Keratinocyte (primary cell): ENCODE results near the gene B3GLCT. TPM values are rescaled to one million over a fixed set of nuclear protein-coding genes. Genes with fewer than 3 reads are reported as not detected.

Source experiments
- DNase-seq: peaks from one replicate; pipeline ENCODE4 v3.0.0-alpha.2; 2011; ENCODE audit warnings: low read depth, missing footprints, low spot score
- FAIRE-seq: peaks from 2 replicates; lab custom pipeline; 2011; peaks lifted over from hg19 to GRCh38; lab: Jason Lieb, UNC
- H2AFZ ChIP-seq: 2 replicates; pipeline ENCODE4 v1.6.0; 2012; ENCODE audit warnings: low read length, control low read depth, inconsistent platforms; ENCODE audit not compliant: control insufficient read depth
- H3K27ac ChIP-seq: 2 replicates; pipeline ENCODE4 v1.5.1; 2011; ENCODE audit warnings: low read length; ENCODE audit not compliant: control insufficient read depth, insufficient read depth
- H3K27me3 ChIP-seq: 3 replicates; pipeline ENCODE4 v1.6.0; 2011; ENCODE audit warnings: low read length; ENCODE audit not compliant: control insufficient read depth, insufficient read depth; ENCODE audit errors: extremely low read depth
- H3K36me3 ChIP-seq, 2 experiments: 2 replicates in 1 of 2; 3 replicates in 1 of 2; pipeline ENCODE4 v1.5.1; 2011; ENCODE audit warnings: low read length in 2 of 2, mild to moderate bottlenecking in 1 of 2; ENCODE audit not compliant: control insufficient read depth in 2 of 2, insufficient read depth in 2 of 2; ENCODE audit errors: extremely low read depth in 1 of 2
- H3K4me1 ChIP-seq: 3 replicates; pipeline ENCODE4 v1.5.1; 2011; ENCODE audit warnings: low read length; ENCODE audit not compliant: control insufficient read depth, insufficient read depth; ENCODE audit errors: extremely low read depth
- H3K4me2 ChIP-seq: 3 replicates; pipeline ENCODE4 v1.6.0; 2011; ENCODE audit warnings: low read depth, low read length; ENCODE audit not compliant: control insufficient read depth, insufficient read depth; ENCODE audit errors: extremely low read depth
- H3K4me3 ChIP-seq, 3 experiments: fragments of 200-600 bp in 1 of 3; sonication (generic) in 1 of 3; 2 replicates in 2 of 3; 3 replicates in 1 of 3; pipeline ENCODE4 v1.5.1; 2011 to 2016; ENCODE audit warnings: low read length in 3 of 3, mild to moderate bottlenecking in 3 of 3, control low read depth in 2 of 3, inconsistent platforms in 1 of 3, low read depth in 1 of 3, mixed read lengths in 1 of 3, mixed run types in 1 of 3, moderate library complexity in 1 of 3; ENCODE audit not compliant: control insufficient read depth in 2 of 3, insufficient read depth in 2 of 3; ENCODE audit errors: extremely low read depth in 1 of 3
- H3K79me2 ChIP-seq: 2 replicates; pipeline ENCODE4 v1.6.0; 2012; ENCODE audit warnings: low read length; ENCODE audit not compliant: control insufficient read depth, insufficient read depth
- H3K9ac ChIP-seq: 3 replicates; pipeline ENCODE4 v1.6.0; 2011; ENCODE audit warnings: low read length; ENCODE audit not compliant: control insufficient read depth, insufficient read depth; ENCODE audit errors: extremely low read depth
- H3K9me1 ChIP-seq: 3 replicates; pipeline ENCODE4 v1.6.0; 2011; ENCODE audit warnings: low read length; ENCODE audit not compliant: control insufficient read depth, insufficient read depth; ENCODE audit errors: extremely low read depth
- H3K9me3 ChIP-seq: 2 replicates; pipeline ENCODE4 v1.5.1; 2012; ENCODE audit warnings: low read depth, low read length; ENCODE audit not compliant: control insufficient read depth
- H4K20me1 ChIP-seq: 3 replicates; pipeline ENCODE4 v1.6.0; 2011; ENCODE audit warnings: low read length; ENCODE audit not compliant: control insufficient read depth, insufficient read depth; ENCODE audit errors: extremely low read depth
- EZH2 ChIP-seq: IDR thresholded peaks from one replicate; pipeline ENCODE4 v1.6.1; 2012; ENCODE audit warnings: inconsistent platforms, mild to moderate bottlenecking, low read length, moderate library complexity
- dilution Hi-C: fragments of 300-500 bp; cut with MboI; formaldehyde crosslinking; loops from one replicate; pipeline ENCODE4 v1.7.0; 2020; ENCODE audit warnings: low sequenced_read_pairs; ENCODE audit not compliant: extremely low pct_ligation_motif_present
- polyA plus RNA-seq, 5 experiments: library from polyadenylated mRNA; depleted of rRNA in 3 of 5; stranded (reverse) in 3 of 5; stranded (forward) in 1 of 5; unstranded in 1 of 5; fragments of >200 nt; gene quantifications; 1 replicate in 1 of 5; 2 replicates in 3 of 5; 3 replicates in 1 of 5; pipeline versions ENCODE4 v1.2.1 to v1.2.3, GENCODE V29; 2011 to 2012; ENCODE audit warnings: missing spikeins in 2 of 5, low read depth in 1 of 5, low replicate concordance in 1 of 5
- TF ChIP-seq, protein P1 (sequence below), 3 experiments: IDR thresholded peaks in 1 of 3; conservative IDR thresholded peaks in 1 of 3; optimal IDR thresholded peaks in 1 of 3; 2 replicates in 2 of 3; 3 replicates in 1 of 3; pipeline versions ENCODE3 to v1.5.1; 2011; ENCODE audit warnings: low read length in 3 of 3, mild to moderate bottlenecking in 3 of 3, moderate library complexity in 2 of 3, control low read depth in 1 of 3, inconsistent platforms in 1 of 3; ENCODE audit not compliant: insufficient read depth in 2 of 3; ENCODE audit errors: extremely low read depth in 1 of 3

B3GLCT gene
- polyA plus RNA-seq, 1 donor (not counting 4 experiments of a cell fraction or from before 2014, with no cell fraction given), result 4.4 TPM

DNA sequence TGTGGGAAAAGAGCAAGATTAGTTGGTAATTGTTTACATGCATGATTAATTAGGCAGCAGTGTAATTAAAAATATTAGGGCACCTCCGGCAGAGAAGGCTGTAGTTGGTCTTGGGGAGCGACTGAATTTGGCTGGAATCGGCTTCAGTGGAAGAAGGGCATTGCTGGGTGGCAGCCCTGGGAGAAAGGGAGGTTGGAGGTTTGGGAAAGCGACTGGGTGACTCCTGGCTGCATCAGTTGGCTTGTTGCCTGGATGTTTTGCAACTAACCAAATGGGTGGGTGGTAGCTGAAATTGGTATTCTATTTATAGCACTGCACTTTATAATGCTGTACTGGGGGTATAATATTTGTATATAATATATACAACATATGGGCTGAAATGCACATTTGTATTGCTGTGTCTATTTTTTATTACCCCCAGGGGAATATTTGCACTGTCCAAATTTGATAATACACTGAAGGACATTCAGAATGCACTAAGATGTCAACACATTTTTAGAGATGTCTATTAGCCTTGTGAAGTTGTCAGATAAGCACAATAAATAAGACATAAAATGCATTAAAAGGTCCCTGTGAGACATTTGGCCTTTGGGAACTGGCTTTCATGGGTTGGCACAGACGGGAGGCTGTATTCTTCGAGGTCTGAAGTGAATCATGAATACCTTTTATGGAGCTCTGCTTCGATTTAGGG, 1.7 kb downstream of the B3GLCT start:
- H3K27ac ChIP-seq, result no peak overlapping the region
- H3K4me1 ChIP-seq, result peaks cover 24% of the 10 kb centered on the region
- FAIRE-seq, result no peak
- H3K4me3 ChIP-seq, result peak overlapping the region in 2 of 3 experiments; percentile 68 to 72
- no peaks in the 10 kb centered on the region for H4K20me1 ChIP-seq
- no peaks in the 10 kb centered on the region for H3K36me3 ChIP-seq
- dilution Hi-C loops, result no loop called here
- no peaks in the 10 kb centered on the region for H3K9me3 ChIP-seq
- peak overlapping the region; percentile 77 for H3K9ac ChIP-seq
- H3K27me3 ChIP-seq, result no peaks in the 10 kb centered on the region
- H3K4me2 ChIP-seq, result peak overlapping the region; percentile 89
- no peak overlapping the region for H2AFZ ChIP-seq
- no peaks in the 10 kb centered on the region for H3K79me2 ChIP-seq
- TF ChIP-seq, protein P1, sequence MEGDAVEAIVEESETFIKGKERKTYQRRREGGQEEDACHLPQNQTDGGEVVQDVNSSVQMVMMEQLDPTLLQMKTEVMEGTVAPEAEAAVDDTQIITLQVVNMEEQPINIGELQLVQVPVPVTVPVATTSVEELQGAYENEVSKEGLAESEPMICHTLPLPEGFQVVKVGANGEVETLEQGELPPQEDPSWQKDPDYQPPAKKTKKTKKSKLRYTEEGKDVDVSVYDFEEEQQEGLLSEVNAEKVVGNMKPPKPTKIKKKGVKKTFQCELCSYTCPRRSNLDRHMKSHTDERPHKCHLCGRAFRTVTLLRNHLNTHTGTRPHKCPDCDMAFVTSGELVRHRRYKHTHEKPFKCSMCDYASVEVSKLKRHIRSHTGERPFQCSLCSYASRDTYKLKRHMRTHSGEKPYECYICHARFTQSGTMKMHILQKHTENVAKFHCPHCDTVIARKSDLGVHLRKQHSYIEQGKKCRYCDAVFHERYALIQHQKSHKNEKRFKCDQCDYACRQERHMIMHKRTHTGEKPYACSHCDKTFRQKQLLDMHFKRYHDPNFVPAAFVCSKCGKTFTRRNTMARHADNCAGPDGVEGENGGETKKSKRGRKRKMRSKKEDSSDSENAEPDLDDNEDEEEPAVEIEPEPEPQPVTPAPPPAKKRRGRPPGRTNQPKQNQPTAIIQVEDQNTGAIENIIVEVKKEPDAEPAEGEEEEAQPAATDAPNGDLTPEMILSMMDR (optimal IDR thresholded peaks at IDR 0.05 in 1 of 3, IDR thresholded peaks at IDR 0.05 in 1 of 3, conservative IDR thresholded peaks at IDR 0.05 in 1 of 3; ENCODE audit: extremely low read depth in 1 of 3, insufficient read depth in 2 of 3, low read length in 3 of 3), result no peak
- TF ChIP-seq EZH2, result no peak
- H3K9me1 ChIP-seq, result no peaks in the 10 kb centered on the region
- no peak for DNase-seq

DNA sequence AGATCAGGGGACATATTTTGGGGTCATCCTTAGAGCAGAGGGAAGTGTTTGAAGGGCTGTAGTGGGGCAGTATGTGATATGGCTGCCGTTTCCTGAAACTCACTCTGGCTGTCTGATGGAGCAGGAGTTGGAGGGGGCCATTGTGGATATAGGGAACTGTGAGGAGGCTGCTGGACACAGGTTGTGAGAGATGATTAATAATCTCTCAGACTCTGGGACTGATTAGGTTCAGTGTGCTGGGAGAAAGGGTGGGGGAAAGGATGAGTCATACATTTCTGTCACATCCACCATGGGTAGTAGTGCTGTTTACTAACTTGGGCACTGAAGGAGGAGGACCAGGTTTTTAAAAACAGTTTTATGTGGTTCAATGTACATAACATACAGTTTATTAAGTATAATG, 4.8 kb downstream of the B3GLCT start:
- Histone ChIP-seq H3K9me3 (no peaks in the 10 kb centered on the region), H4K20me1 (no peaks in the 10 kb centered on the region), H3K9me1 (no peaks in the 10 kb centered on the region), H3K27ac (no peak overlapping the region), H3K4me1 (peaks cover 32% of the 10 kb centered on the region), H2AFZ (no peak overlapping the region), H3K36me3 (no peaks in the 10 kb centered on the region), H3K79me2 (no peaks in the 10 kb centered on the region), H3K27me3 (no peaks in the 10 kb centered on the region), H3K9ac (no peak overlapping the region), H3K4me3 (no peak overlapping the region), H3K4me2 (no peak overlapping the region)
- TF ChIP-seq, protein P1 (optimal IDR thresholded peaks at IDR 0.05 in 1 of 3, IDR thresholded peaks at IDR 0.05 in 1 of 3, conservative IDR thresholded peaks at IDR 0.05 in 1 of 3; ENCODE audit: extremely low read depth in 1 of 3, insufficient read depth in 2 of 3, low read length in 3 of 3), result no peak
- no peak for TF ChIP-seq EZH2
- peak; percentile 26 for DNase-seq
- FAIRE-seq, result no peak
- dilution Hi-C loops, result no loop called here
